NT2/D1 (cell line): ENCODE data around the gene SIK3.

Source experiments
- SUZ12 ChIP-seq: IDR thresholded peaks from 2 replicates; pipeline ENCODE4 v1.6.1; 2011; ENCODE audit not compliant: insufficient read length, insufficient read depth; ENCODE audit errors: extremely low read depth
- YY1 ChIP-seq: IDR thresholded peaks from 2 replicates; pipeline ENCODE4 v1.6.1; 2011; ENCODE audit not compliant: insufficient read length, insufficient read depth
- ZNF274 ChIP-seq: IDR thresholded peaks from 2 replicates; pipeline ENCODE4 v1.6.1; 2011; ENCODE audit warnings: mild to moderate bottlenecking, low read depth, low read length

GRCh38 chr11:116828632-116829524, 269.4 kb downstream of the SIK3 start:
- TF ChIP-seq ZNF274: no peak
- no peak for TF ChIP-seq SUZ12
- no peak for TF ChIP-seq YY1
